ENCODE measurements around the gene AGXT. TPM values are rescaled to one million over a fixed set of nuclear protein-coding genes. Genes with fewer than 3 reads are reported as not detected.

The AGXT gene
- total RNA-seq, 1 experiment from 2014 or later: not detected

Other genes starting within 250 kb of the AGXT start
- gene GPR35, start 243.3 kb upstream of the AGXT start, total RNA-seq (2022): 40.3 and 49.4 TPM in 2 replicates
- gene AQP12B, start 185.9 kb upstream of the AGXT start, total RNA-seq (2022): not detected in 2 replicates
- not detected in 2 replicates for gene AQP12A, start 177.0 kb upstream of the AGXT start, total RNA-seq (2022)
- gene KIF1A, start 48.6 kb upstream of the AGXT start, total RNA-seq (2022): 280 and 298 TPM in 2 replicates
- gene MAB21L4, start 27.3 kb downstream of the AGXT start, total RNA-seq (2022): 2.8 and 3.0 TPM in 2 replicates
- gene CROCC2, start 37.5 kb downstream of the AGXT start, total RNA-seq (2022): not detected in 2 replicates
- gene SNED1, start 129.8 kb downstream of the AGXT start, total RNA-seq (2022): 0.76 and 0.86 TPM in 2 replicates
- gene MTERF4, start 233.5 kb downstream of the AGXT start, total RNA-seq (2022): 30.8 and 33.6 TPM in 2 replicates

Measured in Calu3 (cell line).